Panc1 (cell line): Measurements from ENCODE around the gene LSM5.

Source experiments
- REST ChIP-seq, 2 experiments: IDR thresholded peaks; 2 replicates each; pipeline ENCODE4 v1.6.1; 2011 to 2012; ENCODE audit warnings: low read depth in 2 of 2, control low read depth in 1 of 2, low read length in 1 of 2, mild to moderate bottlenecking in 1 of 2, moderate library complexity in 1 of 2; ENCODE audit not compliant: insufficient read depth in 1 of 2
- TF ChIP-seq, protein P1 (sequence below): fragments of 450-650 bp; IDR thresholded peaks from 2 replicates; pipeline ENCODE4 v1.5.1; 2017; ENCODE audit warnings: mild to moderate bottlenecking

DNA sequence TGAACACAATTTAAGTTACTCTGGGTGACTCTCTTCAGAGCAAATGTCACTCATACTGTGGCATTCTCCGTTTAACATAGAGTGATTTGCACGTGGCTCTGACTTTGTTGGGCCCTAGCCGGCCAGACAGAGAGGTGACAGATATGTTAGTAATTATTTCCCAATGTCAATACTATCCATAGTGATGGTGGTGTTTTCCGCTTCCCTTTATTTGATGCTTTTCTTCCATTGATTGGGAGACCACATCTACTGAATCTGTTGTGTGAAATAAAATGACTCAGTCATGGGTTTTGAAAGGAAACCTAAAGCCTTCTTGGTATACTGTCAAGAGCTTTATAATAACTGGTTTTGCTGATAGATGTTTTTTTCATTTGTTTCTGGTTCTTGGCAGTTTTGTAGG is 12.5 kb upstream of the LSM5 start:
- no peak for TF ChIP-seq REST (IDR thresholded peaks at IDR 0.05; ENCODE audit: insufficient read depth in 1 of 2, low read depth in 2 of 2, low read length in 1 of 2)
- TF ChIP-seq, protein P1, sequence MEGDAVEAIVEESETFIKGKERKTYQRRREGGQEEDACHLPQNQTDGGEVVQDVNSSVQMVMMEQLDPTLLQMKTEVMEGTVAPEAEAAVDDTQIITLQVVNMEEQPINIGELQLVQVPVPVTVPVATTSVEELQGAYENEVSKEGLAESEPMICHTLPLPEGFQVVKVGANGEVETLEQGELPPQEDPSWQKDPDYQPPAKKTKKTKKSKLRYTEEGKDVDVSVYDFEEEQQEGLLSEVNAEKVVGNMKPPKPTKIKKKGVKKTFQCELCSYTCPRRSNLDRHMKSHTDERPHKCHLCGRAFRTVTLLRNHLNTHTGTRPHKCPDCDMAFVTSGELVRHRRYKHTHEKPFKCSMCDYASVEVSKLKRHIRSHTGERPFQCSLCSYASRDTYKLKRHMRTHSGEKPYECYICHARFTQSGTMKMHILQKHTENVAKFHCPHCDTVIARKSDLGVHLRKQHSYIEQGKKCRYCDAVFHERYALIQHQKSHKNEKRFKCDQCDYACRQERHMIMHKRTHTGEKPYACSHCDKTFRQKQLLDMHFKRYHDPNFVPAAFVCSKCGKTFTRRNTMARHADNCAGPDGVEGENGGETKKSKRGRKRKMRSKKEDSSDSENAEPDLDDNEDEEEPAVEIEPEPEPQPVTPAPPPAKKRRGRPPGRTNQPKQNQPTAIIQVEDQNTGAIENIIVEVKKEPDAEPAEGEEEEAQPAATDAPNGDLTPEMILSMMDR = no peak
